HG03175 (cell line): ENCODE data around the gene KAZN.

Experiments
- ATAC-seq: cut with Tn5 transposase; IDR thresholded peaks from one replicate; pipeline ENCODE4 v1.9.1; 2021; ENCODE audit warnings: mild to moderate bottlenecking, moderate library complexity; ENCODE audit not compliant: unreplicated experiment

Gene KAZN

GRCh38 chr1:14844356-14844755 lies 245.9 kb downstream of the KAZN start:
- no peak for ATAC-seq

GRCh38 chr1:14844923-14845617 lies 246.6 kb downstream of the KAZN start:
- ATAC-seq, result no peak

DNA sequence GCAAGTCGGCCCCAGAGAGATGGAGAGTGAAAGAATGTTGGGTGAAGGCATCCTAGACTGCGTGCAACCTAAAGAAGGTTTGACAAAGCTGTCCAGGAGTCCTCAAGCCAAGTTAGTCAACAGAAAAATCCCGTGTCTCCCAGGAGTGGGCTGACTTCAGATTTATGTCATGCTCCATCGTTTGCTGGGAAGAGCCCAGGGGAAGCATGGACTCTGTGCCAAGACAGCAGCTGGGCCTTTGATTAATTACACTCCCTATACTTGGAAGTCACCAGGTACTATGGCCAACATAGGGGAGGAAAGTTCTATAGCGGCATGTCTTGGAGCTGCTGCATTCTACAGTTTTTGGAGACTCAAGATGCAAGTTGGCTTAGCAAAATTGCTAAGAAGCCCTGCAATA lies 247.4 kb downstream of the KAZN start:
- ATAC-seq, result no peak

- no peak for ATAC-seq
Measured at GRCh38 chr1:14846688-14847087, 248.2 kb downstream of the KAZN start.

DNA sequence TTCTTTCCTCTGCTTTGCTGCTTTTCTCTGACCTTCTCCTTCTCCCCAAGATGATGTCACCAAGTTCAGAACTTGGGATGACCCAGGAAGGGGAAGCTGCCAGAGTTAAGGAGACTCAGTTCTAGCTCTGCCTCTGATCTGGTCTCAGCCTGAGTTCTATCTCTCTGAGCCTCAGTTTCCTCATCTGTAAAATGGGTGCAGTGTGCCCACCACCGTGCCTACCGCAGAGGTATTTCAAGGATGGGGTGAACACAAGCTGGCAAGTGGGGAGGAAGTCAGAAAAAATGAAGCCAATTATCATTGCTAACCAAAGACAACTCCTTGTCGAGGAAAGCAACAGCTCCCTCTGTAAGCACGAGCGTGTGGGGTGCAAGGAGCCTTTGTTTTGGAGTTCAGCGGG lies 249.7 kb downstream of the KAZN start:
- ATAC-seq, result no peak

GRCh38 chr1:14848625-14849024 lies 250.1 kb downstream of the KAZN start:
- ATAC-seq, result no peak

- ATAC-seq, result no peak
Measured at GRCh38 chr1:14849038-14849437, 250.6 kb downstream of the KAZN start.

GRCh38 chr1:14850563-14850962 lies 252.1 kb downstream of the KAZN start:
- ATAC-seq, result no peak

DNA sequence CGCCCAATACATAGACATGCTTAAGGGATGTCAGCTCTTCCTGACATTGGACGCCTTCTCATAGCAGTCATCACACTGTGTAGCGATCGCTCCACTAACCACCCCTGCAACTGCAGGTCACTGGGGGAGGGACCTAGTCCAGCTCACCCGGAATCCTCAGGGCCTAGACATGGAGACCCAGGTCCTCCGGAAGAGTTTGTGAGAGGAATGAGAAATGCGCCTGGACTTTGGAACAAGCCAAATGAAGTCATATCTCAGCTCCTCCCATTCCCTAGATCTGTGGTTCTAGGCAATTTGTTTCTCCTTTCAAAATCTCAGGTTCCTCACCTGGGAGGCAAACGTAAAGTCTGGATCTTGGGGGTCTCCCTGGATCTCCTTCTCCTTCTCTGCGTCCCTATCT lies 253.3 kb downstream of the KAZN start:
- no peak for ATAC-seq

- ATAC-seq, result no peak
Measured at GRCh38 chr1:14852291-14852690, 253.8 kb downstream of the KAZN start.

GRCh38 chr1:14853518-14853917 lies 255.0 kb downstream of the KAZN start:
- no peak for ATAC-seq

GRCh38 chr1:14855268-14855667 lies 256.8 kb downstream of the KAZN start:
- ATAC-seq, result no peak

- ATAC-seq, result no peak
Measured at GRCh38 chr1:14855801-14856200, 257.3 kb downstream of the KAZN start.

DNA sequence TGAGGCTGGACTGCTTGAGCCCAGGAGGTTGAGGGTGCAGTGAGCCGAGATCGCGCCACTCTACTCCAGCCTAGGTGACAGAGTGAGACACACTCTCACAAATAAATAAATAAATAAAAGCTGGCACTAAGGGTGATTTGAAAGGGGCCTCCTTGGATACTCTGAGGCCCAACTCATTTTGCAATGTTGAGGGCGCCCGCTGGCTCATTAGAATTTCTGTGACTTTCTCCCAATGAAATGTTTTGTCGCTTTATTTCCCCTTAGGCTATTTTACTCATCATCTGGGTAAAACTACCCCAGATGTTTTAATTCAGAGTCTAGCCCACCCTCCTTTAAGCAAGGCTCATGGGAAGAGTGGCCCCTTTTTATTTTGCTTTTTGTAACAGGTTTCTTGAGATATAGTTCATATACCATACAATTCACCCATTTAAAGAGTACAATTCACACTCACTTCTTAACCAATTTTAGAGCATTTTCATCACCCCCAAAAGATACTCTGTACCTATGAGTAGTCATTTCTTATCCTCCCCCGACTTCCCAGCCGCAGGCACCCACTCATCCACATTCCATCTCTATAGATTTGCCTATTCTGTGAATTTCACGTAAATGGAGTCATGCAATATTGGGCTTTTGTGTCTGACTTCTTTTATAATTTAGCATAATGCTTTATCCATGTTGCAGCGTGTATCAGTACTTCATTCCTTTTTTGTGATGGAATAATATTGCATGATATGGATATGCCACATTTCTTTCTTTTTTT lies 259.1 kb downstream of the KAZN start:
- ATAC-seq, result no peak

GRCh38 chr1:14862114-14862771 lies 263.8 kb downstream of the KAZN start:
- ATAC-seq, result no peak

DNA sequence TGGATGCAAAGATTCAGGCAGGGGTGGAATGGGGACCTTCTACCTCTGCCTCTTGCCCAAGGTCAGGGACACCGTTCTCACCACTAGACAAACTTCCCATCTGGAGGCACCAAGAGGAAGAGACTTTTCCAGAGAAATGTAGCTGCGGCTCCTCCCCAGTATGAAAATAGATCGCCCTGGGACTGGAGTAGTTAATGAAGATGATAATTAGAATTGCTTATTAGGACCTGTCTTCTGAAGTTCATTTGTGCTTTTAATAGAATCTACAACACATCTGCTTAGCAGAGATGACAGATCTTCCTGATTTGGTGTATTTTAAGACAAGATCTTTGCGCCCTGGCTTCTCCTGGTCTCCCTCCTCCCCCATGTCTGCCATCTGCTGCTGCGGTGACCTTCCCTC lies 266.6 kb downstream of the KAZN start:
- ATAC-seq, result no peak

DNA sequence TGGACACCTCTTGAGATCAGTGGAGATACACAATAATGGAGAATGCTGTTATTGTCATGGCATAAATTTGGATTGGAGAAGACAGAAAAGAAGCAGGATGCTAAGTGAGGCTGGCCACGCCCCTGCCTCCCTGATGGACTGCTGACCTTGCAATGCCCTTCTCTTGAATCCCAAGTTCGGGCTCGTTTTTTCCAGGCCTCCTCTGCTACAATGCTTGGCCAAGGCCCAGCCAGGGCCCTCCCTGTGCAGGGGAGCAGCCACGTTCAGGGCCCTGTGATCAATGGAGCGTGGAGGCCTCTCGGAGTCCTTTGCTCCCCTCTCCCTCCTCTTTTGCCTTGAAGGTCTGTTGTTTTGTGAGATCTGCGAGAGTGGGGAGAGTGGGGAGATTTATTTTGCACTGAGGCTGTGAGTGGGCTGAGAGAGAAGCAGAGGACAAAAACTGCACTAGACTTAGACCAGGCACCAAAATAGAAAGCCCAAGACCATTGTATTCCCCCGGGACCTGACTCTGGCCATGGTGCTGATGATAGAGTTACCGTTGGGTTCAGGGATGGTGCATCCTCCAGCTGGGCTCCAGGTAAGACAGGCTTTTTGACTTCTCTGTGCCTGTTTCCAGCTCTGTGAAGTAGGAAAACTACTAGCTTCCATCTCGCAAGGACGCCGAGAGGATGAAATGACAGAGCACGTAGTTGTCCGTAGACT lies 268.6 kb downstream of the KAZN start:
- ATAC-seq, result no peak

DNA sequence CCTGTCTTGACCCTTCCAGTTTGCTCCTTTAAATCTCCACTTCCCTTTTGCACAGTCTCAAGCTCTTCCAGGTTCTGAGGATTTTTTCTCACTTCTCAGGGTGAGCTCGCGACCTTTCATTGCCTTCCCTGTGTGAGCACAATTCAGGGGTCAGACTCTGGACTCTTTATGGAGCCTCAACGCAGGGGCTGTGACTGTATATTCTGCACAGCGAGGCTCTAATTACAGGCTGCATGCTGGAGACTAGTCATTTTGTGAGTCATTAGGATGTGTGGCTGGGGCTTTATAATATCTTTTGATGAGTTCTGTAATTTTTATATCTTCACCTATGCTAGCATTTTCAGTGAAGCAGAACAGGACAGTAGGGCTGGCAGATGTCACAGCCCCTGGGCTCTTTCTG lies 270.7 kb downstream of the KAZN start:
- ATAC-seq, result no peak

GRCh38 chr1:14871218-14871970 lies 272.9 kb downstream of the KAZN start:
- ATAC-seq, result no peak

- ATAC-seq, result no peak
Measured at GRCh38 chr1:14872762-14873161, 274.3 kb downstream of the KAZN start.

- no peak for ATAC-seq
Measured at GRCh38 chr1:14873677-14874076, 275.2 kb downstream of the KAZN start.
